ENCODE measurements around the gene RPL9.
A peak's percentile ranks its signal among the peaks of the same experiment; 100 is the strongest.
"Not testable (repeated sequence)": the region's sequence is repeated elsewhere in the genome, so short reads cannot be mapped to it uniquely, and the experiment has no call there.

RPL9 gene

DNA sequence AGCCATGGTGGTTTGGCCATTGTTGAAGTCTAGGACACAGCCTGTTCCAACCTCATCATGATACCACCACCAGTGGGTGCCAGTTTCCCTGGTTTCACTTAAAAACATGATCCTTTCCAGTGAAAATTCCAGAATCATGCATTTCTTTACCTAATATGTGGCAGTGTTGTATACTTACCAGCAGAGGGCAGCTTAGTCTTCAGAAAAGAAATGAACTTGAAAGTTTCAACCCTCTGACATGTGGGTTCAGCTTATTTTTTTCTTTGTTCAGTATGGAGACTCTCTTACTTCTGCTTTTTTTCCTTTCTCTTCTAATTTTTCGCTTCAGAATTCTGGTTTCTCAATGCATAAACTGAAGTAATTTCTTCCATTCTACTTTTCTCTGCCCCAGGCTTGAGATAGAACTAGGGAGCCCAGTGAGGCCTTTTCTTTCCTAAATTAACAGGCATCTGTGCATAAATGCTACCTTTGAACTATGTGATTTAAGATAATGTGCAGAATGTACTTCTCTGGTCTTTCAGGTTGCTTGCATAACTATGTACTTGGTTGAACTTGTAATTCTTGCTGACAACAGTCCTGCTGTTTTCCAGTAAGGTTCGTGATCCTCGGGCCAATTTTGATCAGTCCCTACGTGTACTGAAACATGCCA is 10.8 kb upstream of the RPL9 start:
- in situ Hi-C loops (cut with HindIII; ENCODE audit: low pct_ligation_motif_present, low pct_unique_long_range_greater_than_20kb, low sequenced_read_pairs) = no loop called here

DNA sequence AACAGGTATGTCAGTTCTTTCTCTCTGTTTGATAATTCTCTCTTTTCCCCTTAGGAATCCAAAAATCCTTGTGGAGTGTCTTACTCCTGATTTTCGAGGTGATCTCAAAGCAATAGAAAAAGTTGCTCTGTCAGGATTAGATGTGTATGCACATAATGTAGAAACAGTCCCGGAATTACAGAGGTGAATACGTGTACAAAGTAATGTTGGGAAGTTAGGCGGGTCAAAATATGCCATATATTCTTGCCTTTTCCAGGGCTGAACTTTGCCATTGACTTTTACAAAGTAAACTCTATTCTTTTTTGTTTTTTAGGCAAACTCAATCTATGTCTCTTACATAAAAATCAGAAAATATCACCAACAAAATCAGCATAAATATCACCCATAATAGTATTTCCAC is 8.7 kb upstream of the RPL9 start:
- no peak for DNase-seq
- in situ Hi-C loops (cut with HindIII; ENCODE audit: low pct_ligation_motif_present, low pct_unique_long_range_greater_than_20kb, low sequenced_read_pairs) = no loop called here

More for the DNA sequence above, 10.8 kb upstream of the RPL9 start:
- DNase-seq = peak; percentile 86

GRCh38 chr4:39466747-39467146 is 8.0 kb upstream of the RPL9 start:
- in situ Hi-C loops (cut with HindIII; ENCODE audit: low pct_ligation_motif_present, low pct_unique_long_range_greater_than_20kb, low sequenced_read_pairs) = no loop called here

GRCh38 chr4:39464886-39465501 is 6.3 kb upstream of the RPL9 start:
- in situ Hi-C loops (cut with HindIII; ENCODE audit: low pct_ligation_motif_present, low pct_unique_long_range_greater_than_20kb, low sequenced_read_pairs) = no loop called here
- peak; percentile 85 for DNase-seq

More at GRCh38 chr4:39466747-39467146, 8.0 kb upstream of the RPL9 start:
- DNase-seq = peak; percentile 83

GRCh38 chr4:39458161-39458504 is 589 bp downstream of the RPL9 start:
- DNase-seq; in situ Hi-C loops (cut with HindIII; ENCODE audit: low pct_ligation_motif_present, low pct_unique_long_range_greater_than_20kb, low sequenced_read_pairs): not testable (repeated sequence)

GRCh38 chr4:39456946-39457763 is 1.6 kb downstream of the RPL9 start:
- DNase-seq = no peak
- in situ Hi-C loops (cut with HindIII; ENCODE audit: low pct_ligation_motif_present, low pct_unique_long_range_greater_than_20kb, low sequenced_read_pairs) = no loop called here

- in situ Hi-C loops (cut with HindIII; ENCODE audit: low pct_ligation_motif_present, low pct_unique_long_range_greater_than_20kb, low sequenced_read_pairs) = no loop called here
- DNase-seq = no peak
Measured at GRCh38 chr4:39455486-39455885, 3.2 kb downstream of the RPL9 start.

DNA sequence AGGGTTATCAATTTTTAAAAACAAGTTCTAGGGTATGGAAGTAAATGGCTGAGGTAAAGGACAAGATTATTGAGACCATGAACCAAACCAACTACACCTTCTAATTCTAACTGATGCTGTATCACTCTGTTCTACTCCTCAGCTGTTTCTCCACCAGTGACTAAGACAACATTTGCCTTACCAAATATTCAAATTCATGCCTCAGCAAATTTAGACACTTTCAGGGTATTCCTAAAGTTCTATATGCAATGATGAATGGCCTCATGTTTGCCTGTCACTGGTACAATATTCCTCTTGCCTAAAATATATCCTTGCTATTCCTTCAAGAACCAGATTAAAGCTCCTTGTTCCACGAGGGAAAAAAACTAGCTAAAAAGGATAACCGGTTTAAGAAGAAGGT is 5.0 kb downstream of the RPL9 start:
- DNase-seq = no peak
- in situ Hi-C loops (cut with HindIII; ENCODE audit: low pct_ligation_motif_present, low pct_unique_long_range_greater_than_20kb, low sequenced_read_pairs) = no loop called here

DNA sequence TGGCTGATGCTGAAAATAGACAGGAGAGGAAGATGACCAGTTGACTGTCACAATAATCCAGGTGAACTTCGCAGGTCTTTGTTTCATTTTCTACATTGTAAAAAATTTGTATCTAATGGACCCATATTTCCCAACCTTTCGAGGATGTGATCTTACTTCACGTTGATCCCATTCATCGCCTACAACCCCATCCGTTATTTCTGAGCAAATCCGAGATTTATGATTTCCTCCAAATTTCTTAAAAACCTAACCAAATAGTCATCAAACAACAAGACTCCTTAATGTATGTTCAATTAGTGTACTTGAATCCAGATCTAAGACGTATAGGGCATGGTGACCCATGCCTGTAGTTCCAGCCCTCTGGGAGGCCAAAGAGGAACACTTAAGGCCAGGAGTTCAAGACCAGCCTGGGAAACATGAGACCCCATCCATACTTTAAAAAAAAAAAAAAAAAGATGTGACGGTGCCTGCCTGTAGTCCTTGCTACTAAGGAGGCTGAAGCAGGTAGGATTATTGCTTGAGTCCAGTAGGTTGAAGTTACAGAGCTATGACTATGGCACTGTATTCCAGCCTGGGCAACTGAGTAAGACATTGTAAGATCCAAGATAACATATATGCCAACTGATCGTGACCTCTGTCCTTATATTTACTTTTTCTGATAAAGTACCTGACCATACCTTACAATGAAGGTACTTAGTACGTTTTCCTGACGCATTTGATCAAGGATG is 5.7 kb downstream of the RPL9 start:
- in situ Hi-C loops (cut with HindIII; ENCODE audit: low pct_ligation_motif_present, low pct_unique_long_range_greater_than_20kb, low sequenced_read_pairs) = no loop called here
- DNase-seq = no peak

GRCh38 chr4:39452153-39452859 is 6.4 kb downstream of the RPL9 start:
- DNase-seq = no peak
- in situ Hi-C loops (cut with HindIII; ENCODE audit: low pct_ligation_motif_present, low pct_unique_long_range_greater_than_20kb, low sequenced_read_pairs) = no loop called here

GRCh38 chr4:39451423-39452023 is 7.2 kb downstream of the RPL9 start:
- in situ Hi-C loops (cut with HindIII; ENCODE audit: low pct_ligation_motif_present, low pct_unique_long_range_greater_than_20kb, low sequenced_read_pairs) = no loop called here
- DNase-seq = no peak

GRCh38 chr4:39450618-39451017 is 8.1 kb downstream of the RPL9 start:
- DNase-seq = no peak
- in situ Hi-C loops (cut with HindIII; ENCODE audit: low pct_ligation_motif_present, low pct_unique_long_range_greater_than_20kb, low sequenced_read_pairs) = no loop called here

GRCh38 chr4:39446842-39447573 is 11.7 kb downstream of the RPL9 start:
- in situ Hi-C loops (cut with HindIII; ENCODE audit: low pct_ligation_motif_present, low pct_unique_long_range_greater_than_20kb, low sequenced_read_pairs) = no loop called here
- DNase-seq = no peak

- no peak for DNase-seq
- in situ Hi-C loops (cut with HindIII; ENCODE audit: low pct_ligation_motif_present, low pct_unique_long_range_greater_than_20kb, low sequenced_read_pairs) = no loop called here
Measured at GRCh38 chr4:39446483-39446841, 12.3 kb downstream of the RPL9 start.

DNA sequence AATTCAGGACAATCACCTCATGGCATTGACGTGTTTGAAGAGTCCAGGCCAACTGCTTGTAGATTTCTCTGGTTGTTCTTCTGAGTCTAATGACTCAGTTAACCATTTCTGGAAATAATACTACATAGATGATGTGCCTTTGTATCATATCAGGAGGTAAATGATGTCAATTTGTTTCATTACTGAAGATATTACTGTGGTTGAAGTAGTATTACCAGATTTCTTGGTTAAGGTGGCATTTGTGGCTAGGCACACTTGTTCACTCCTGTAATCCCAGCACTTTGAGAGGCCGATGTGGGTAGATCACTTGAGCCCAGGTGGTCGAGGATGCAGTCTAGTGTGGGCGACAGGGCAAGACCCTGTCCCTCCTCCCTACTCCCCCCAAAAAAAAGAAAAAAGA is 15.7 kb downstream of the RPL9 start:
- no peak for DNase-seq
- in situ Hi-C loops (cut with HindIII; ENCODE audit: low pct_ligation_motif_present, low pct_unique_long_range_greater_than_20kb, low sequenced_read_pairs) = no loop called here

DNA sequence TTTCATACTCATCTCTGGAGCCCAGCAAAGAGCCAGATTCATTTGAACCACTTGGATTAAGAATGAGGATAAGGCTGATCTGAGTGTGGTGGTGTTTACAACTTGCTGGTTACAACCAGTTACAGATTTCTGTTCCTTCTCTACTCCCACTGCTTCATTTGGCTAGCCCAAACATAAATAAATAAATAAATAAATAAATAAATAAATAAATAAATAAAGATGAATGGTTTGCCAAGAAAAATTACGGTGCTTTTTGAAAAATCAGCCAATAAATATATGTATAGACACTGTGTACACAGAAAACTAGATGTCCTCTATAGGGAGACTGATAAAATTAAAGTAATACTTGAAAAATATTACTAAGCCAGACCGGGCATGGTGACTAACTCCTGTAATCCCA is 17.1 kb downstream of the RPL9 start:
- no peak for DNase-seq
- in situ Hi-C loops (cut with HindIII; ENCODE audit: low pct_ligation_motif_present, low pct_unique_long_range_greater_than_20kb, low sequenced_read_pairs) = no loop called here

- in situ Hi-C loops (cut with HindIII; ENCODE audit: low pct_ligation_motif_present, low pct_unique_long_range_greater_than_20kb, low sequenced_read_pairs) = no loop called here
- DNase-seq = no peak
Measured at GRCh38 chr4:39435659-39436563, 22.8 kb downstream of the RPL9 start.
